GM18868 (cell line): Measurements from ENCODE around the gene WDR70.
"Not testable (repeated sequence)": the region's sequence is repeated elsewhere in the genome, so short reads cannot be mapped to it uniquely, and the experiment has no call there.

ENCODE experiments used
- ATAC-seq: cut with Tn5 transposase; IDR thresholded peaks from one replicate; pipeline ENCODE4 v1.9.1; 2021; ENCODE audit warnings: mild to moderate bottlenecking, moderate library complexity; ENCODE audit not compliant: unreplicated experiment

Gene WDR70

DNA sequence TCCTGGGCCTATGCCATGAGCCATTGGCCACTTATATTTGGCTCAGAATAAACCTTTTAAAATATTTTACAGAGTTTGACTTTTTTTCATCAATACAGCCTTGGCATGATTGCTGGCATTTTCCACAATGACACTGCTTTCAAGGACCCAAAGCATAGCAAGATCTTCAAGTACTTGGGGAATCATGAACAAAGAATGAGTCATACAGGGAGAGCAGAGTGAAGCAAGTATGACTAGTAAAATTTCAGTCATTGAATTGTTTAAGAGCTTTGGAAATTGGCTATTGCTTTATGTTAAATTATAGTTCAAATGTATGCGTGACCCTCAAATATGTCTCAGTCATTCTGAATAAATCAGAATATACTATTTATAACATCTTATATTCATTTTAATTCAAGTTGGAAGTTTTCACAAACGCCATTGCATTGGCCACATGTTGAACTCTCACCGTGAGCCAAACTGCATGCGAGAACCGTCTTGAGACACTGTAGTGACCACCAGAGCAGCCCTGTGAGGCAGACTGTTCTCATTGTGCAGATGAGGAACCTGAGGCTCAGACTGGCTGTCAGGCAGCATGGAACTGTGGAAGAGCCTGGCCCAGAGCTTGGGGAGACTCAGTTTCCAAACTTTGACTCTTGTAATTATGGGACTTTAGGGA, 407.9 kb downstream of the WDR70 start:
- ATAC-seq, result no peak

- ATAC-seq, result no peak
Measured at GRCh38 chr5:37787742-37788141, 408.6 kb downstream of the WDR70 start.

DNA sequence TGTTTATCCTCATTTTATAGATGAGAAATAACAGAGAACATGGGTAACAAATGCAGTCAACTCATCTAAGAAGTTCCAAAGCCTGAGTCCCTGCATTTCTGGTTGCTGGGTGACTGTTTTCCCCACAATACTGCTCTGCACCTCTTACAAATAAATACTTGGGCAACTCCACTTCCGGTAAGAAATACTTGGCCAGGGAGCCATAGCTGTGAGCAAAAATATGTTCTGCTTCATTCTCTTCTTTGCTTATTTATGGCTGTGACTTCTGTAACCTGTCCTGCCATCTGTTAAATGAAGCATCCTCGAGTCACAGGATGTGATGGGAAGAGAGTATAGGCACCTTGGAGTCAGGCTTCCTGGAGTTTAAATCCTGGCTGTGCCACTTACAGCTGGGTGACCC, 410.9 kb downstream of the WDR70 start:
- no peak for ATAC-seq

DNA sequence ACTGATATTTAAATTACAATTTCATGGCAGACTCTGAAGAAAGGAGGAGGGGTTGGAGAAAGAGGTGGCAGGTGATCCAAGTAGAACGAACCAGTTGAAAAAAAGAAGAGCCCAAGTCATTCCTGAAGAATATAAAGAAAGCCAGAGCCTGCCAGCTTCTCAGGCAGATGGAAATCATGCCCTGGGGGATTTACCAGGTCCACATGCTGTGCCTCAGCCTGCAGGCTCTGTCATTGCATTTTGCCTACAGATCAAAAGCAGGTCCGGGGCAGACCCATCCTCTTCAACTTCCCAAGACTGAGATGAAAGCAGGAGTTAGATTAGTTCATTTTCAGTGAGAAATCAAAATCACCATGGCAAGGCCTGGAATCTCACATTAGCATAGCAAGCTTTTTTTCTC, 412.2 kb downstream of the WDR70 start:
- ATAC-seq, result no peak

DNA sequence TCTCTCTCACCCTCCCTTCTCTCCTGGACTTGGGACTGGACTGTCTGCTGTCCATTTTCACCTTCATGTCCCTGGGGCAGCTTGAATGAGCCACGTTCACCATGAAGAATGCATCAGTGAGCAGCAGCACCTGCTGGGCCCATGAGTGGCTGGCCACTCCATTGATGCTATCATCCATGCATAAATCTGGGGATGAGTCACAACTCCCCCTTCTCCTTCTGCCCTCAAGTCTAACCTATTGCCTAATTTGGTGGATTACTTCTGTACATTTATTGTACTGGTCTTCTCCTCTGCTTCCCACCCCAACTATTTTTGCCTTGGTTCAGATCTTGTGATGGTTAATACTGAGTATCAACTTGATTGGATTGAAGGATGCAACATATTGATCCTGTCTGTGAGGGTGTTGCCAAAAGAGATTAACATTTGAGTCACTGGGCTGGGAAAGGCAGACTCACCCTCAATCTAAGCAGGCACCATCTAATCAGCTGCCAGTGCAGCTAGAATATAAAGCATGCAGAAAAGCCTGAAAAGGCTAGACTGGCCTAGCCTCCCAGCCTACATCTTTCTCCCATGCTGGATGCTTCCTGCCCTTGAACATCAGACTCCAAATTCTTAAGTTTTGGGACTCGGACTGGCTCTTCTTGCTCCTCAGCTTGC, 414.0 kb downstream of the WDR70 start:
- ATAC-seq, result no peak

GRCh38 chr5:37795292-37795691, 416.2 kb downstream of the WDR70 start:
- ATAC-seq, result not testable (repeated sequence)

DNA sequence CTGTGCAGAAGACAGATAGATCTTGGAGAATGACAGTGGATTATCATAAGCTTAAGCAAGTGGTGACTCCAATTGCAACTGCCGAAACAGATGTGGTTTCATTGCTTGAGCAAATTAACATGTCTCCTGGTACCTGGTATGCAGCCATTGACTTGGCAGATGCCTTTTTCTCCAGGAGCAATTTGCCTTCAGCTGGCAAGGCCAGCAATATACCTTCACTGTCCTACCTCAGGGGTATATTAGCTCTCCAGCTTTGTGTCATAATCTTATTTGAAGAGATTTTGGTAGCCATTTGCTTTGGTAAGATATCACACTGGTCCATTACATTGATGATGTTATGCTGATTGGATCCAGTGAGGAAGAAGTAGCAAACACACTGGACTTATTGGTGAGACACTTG, 417.3 kb downstream of the WDR70 start:
- not testable (repeated sequence) for ATAC-seq

DNA sequence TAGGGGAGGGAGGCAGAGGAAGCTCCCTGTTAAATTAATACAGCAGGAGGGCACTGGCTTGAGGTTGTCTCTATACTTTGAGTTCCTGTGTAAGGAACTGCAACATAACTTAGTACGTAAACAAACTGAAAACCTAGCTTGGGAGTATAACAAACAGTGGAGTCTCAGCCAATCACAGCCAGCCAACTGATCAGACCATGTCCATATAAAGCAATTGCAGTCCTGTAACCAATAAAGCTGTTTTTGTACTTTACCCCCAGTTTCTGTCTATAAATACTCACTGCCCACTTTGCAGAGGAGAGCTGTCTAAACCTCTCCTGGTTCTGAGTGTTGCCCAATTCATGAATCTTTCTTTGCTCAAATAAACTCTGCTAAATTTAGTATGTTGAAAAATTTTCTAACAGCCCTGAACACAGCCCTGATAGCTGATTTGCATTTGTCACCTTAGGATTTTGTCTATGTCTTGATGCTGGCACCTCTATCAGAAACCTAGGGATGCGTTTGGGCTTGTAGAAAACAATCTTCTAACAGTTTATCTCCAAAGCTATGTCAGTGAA, 420.8 kb downstream of the WDR70 start:
- no peak for ATAC-seq

- no peak for ATAC-seq
Measured at GRCh38 chr5:37801521-37801920, 422.4 kb downstream of the WDR70 start.
